Stimulated activated CD4-positive, alpha-beta T cell treated with anti-CD3 and anti-CD28 coated beads, Interleukin-1b, Interleukin-23, amount 100 ng/mL, for 24 hours (primary cell): Measurements from ENCODE around the gene METTL25B.

ENCODE experiments used
- DNase-seq, 4 experiments: peaks; one replicate each; pipeline ENCODE4 v3.0.0-alpha.2; 2020; ENCODE audit warnings: low read depth in 4 of 4, low spot score in 1 of 4

Gene METTL25B

DNA sequence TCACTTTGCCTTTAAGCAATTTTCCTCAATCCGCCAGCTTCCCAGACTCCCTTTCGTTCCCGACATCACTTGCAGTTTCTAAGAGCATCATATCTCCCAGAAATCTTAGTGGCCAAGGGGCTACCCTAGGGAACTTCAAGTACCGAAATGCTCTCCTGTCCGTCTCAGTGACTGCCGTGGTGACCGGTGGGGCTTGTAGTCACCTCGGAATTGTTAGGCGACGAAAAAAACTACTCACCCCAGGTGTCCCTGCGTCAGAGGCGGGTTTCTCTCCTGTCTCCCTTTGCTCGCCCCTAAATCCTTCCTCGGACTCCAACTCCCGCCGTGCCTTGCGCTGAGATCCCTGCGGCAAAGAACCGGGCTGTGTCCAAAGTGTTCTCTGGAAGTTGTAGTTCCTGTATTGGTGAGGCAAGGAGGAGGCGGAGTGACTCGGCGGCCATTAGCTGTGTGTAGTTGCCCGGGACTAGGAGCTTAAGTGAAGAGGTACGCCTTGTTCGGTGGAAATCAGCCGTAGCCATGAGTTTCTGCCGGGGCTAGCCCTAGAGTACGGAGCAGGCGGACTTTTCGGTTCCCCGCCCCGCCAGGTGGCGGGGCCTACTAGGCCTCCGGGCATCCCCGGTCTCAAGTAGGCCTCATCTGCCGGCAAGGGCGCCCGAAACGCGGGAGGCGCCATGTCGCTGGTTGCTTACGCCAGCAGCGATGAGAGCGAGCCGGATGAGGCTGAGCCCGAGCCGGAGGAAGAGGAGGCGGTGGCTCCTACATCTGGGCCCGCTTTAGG, 39.0 kb downstream of the METTL25B start, which contains the start of gene PRCC:
Gene PRCC, plus strand, starts transcription at position 435 of the 778 bp plus-strand sequence. Its CDS starts 237 bp downstream, at position 672.
- DNase-seq, result peak; percentile 81 to 94 (median 89)

- DNase-seq, result no peak
These were observed 39.8 kb downstream of the METTL25B start for GRCh38 chr1:156767879-156768604.

DNA sequence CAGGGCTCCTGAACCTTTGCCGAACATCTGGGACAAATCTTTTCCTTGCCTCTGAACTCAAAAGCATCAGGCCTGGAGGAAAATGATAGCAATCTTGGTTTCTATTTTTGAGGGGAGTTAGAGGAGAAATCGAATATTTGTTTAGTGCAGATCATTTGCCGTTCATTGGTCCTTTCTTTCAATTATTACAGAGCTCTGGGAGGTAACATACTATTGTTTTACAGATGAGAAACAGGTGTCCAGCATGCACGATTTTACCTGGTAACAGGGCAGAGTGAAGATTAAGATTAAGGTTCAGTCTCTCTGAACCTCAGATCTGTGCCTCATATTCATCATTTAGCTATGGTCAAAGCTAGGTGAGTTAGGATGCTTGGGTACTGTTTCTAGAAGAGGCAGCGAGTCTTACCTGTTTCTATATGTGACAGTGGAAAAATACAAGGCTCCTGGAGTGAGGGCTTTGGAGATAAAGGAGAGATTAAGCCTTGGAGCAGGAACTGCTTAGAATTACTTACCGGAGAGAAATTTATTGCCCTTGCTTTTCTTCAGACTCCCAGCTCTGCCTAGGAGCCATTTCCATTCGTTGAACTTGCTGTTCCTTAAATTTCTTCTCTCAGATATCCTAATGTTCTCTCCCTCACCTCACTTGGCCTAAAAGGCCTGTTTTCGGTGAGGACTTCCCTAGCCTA, 40.5 kb downstream of the METTL25B start:
- no peak for DNase-seq

GRCh38 chr1:156772222-156772621, 44.0 kb downstream of the METTL25B start:
- no peak for DNase-seq

GRCh38 chr1:156772728-156773497, 44.6 kb downstream of the METTL25B start:
- DNase-seq, result no peak

DNA sequence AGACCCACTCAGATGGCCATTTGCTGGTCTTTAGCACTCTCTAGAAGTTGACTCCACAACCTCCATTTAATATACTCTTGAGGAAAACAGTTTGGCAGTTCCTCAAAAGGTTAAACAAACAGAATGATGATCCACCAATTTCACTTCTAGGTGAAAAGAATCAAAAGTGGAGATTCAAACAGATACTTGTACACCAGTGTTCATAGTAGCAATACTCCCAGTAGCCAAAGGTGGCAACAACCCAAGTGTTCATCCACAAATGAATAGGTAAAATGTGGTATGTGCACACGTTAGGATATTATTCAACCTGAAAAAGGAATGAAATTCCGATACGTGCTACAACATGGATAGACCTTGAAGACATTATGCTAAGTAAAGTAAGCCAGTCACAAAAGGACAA, 45.3 kb downstream of the METTL25B start:
- DNase-seq, result no peak

DNA sequence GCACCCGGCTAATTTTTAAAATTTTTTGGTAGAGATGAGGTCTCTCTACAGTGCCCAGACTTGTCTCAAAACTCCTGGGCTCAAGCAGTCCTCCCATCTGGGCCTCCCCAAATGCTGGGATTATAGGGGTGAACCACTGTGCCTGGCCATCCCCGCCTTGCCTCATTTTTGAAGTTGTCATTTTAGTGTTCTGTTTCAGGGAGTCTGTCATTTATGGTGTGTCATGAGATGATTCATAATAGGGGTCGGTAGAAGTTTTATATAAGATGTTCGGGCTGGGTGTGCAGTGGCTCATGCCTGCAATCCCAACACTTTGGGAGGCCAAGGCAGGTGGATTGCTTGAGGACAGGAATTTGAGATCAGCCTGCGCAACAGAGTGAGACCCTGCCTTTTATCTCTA, 47.5 kb downstream of the METTL25B start:
- DNase-seq, result no peak

- DNase-seq, result no peak
These were observed 48.7 kb downstream of the METTL25B start for GRCh38 chr1:156776942-156777341.

GRCh38 chr1:156777573-156777972, 49.3 kb downstream of the METTL25B start:
- DNase-seq, result no peak

DNA sequence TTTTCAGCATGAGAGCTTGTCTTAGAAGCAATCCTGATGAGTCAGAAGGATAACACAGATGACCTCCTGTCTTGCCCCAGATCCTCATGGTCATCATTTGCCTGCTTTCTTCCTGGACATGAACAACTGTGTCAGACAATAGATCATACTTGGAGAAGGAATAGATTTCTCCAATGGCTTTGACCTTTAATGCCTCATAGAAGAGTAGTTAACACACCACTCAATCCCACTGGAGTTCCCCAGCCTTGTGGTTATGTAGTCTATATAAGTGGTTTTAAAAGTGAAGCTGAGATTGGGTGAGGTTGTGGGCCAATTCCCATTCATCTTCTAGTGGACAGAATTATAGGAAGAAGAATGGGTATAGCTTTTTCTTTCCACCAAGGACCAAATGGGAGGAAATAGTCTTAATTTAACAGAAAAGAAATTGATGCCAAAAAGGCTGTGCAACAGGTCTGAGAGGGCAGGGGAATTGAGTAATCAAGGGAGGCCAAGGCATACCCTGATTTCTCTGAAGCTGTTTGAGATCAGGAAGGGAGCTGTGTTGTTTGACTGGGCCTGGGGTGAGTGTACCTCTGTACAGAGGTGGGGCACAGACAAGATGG, 53.4 kb downstream of the METTL25B start:
- DNase-seq, result no peak

GRCh38 chr1:156785458-156785857, 57.2 kb downstream of the METTL25B start:
- no peak for DNase-seq
